HG02610 (cell line): ENCODE measurements around the gene TPGS2.

Source experiments
- ATAC-seq: cut with Tn5 transposase; IDR thresholded peaks from one replicate; pipeline ENCODE4 v1.9.1; 2021; ENCODE audit warnings: mild to moderate bottlenecking, moderate library complexity; ENCODE audit not compliant: unreplicated experiment

The TPGS2 gene

GRCh38 chr18:36745219-36745975 is 83.4 kb downstream of the TPGS2 start:
- ATAC-seq: no peak

GRCh38 chr18:36744261-36744876 is 84.4 kb downstream of the TPGS2 start:
- ATAC-seq: no peak
